NCI-H1105 treated with DMSO at 0.1 percent for 48 hours (cell line): Measurements from ENCODE around the gene PLCB2.

ENCODE experiments used
- DNase-seq: peaks from one replicate; lab custom pipeline; 2025; lab: John Stamatoyannopoulos, UW

The PLCB2 gene

GRCh38 chr15:40303576-40303975, 4.2 kb downstream of the PLCB2 start:
- no peak for DNase-seq

GRCh38 chr15:40302981-40303380, 4.8 kb downstream of the PLCB2 start:
- no peak for DNase-seq

GRCh38 chr15:40302288-40302886, 5.3 kb downstream of the PLCB2 start:
- no peak for DNase-seq

- no peak for DNase-seq
Observed at GRCh38 chr15:40301467-40302179, 6.1 kb downstream of the PLCB2 start.

- DNase-seq, result no peak
Observed at GRCh38 chr15:40300771-40301170, 7.0 kb downstream of the PLCB2 start.

- DNase-seq, result no peak
Observed at GRCh38 chr15:40300367-40300766, 7.4 kb downstream of the PLCB2 start.

GRCh38 chr15:40298216-40298935, 9.4 kb downstream of the PLCB2 start:
- DNase-seq, result no peak

GRCh38 chr15:40297356-40297755, 10.4 kb downstream of the PLCB2 start:
- DNase-seq, result no peak

- no peak for DNase-seq
Observed at GRCh38 chr15:40296561-40297230, 11.0 kb downstream of the PLCB2 start.

- DNase-seq, result no peak
Observed at GRCh38 chr15:40295877-40296560, 11.7 kb downstream of the PLCB2 start.

GRCh38 chr15:40295297-40295696, 12.4 kb downstream of the PLCB2 start:
- DNase-seq, result no peak

GRCh38 chr15:40293905-40294895, 13.5 kb downstream of the PLCB2 start:
- DNase-seq, result no peak

GRCh38 chr15:40293006-40293405, 14.7 kb downstream of the PLCB2 start:
- DNase-seq, result no peak

GRCh38 chr15:40292246-40292645, 15.5 kb downstream of the PLCB2 start:
- DNase-seq, result no peak

GRCh38 chr15:40290918-40291574, 16.7 kb downstream of the PLCB2 start:
- DNase-seq, result peak; percentile 10

- DNase-seq, result no peak
Observed at GRCh38 chr15:40290545-40290917, 17.2 kb downstream of the PLCB2 start.

GRCh38 chr15:40289140-40289775, 18.5 kb downstream of the PLCB2 start:
- peak; percentile 7 for DNase-seq

GRCh38 chr15:40287968-40288367, 19.8 kb downstream of the PLCB2 start:
- DNase-seq, result no peak

- DNase-seq, result no peak
Observed at GRCh38 chr15:40287505-40287904, 20.2 kb downstream of the PLCB2 start.

- no peak for DNase-seq
Observed at GRCh38 chr15:40286794-40287193, 20.9 kb downstream of the PLCB2 start.
